ENCODE results near the gene PDZRN4. TPM values are rescaled to one million over a fixed set of nuclear protein-coding genes. Genes with fewer than 3 reads are reported as not detected.
"Not testable (repeated sequence)": the region's sequence is repeated elsewhere in the genome, so short reads cannot be mapped to it uniquely, and the experiment has no call there.

The PDZRN4 gene
- polyA plus RNA-seq, 2 of the 4 experiments (the other 2 are of a cell fraction): 0.03 TPM

- ChIA-PET CTCF (no interaction called here), POLR2A (no interaction called here)
- H3K9me3 ChIP-seq: no peaks in the 10 kb centered on the region
- no peak for DNase-seq (ENCODE audit: low read depth in 1 of 2, low spot score in 1 of 2)
- ATAC-seq: no peak
- no peak overlapping the region for H3K4me2 ChIP-seq
- no peak overlapping the region for H3K27ac ChIP-seq
- no peak for TF ChIP-seq SMC3 (IDR thresholded peaks at IDR 0.05)
- no peak for TF ChIP-seq HEYL (CRISPR knock-in tag; IDR thresholded peaks at IDR 0.05)
- TF ChIP-seq ELK1 (IDR thresholded peaks at IDR 0.05; ENCODE audit: low read depth, low read length): no peak
- no peak for TF ChIP-seq FOXS1 (CRISPR knock-in tag; IDR thresholded peaks at IDR 0.05)
- no peak for TF ChIP-seq TFCP2L1 (CRISPR knock-in tag; IDR thresholded peaks at IDR 0.05)
- no peak for TF ChIP-seq FOSL2 (IDR thresholded peaks at IDR 0.05)
- no peak for TF ChIP-seq FOSL2 (CRISPR knock-in tag; IDR thresholded peaks at IDR 0.05)
- TF ChIP-seq FOSB (CRISPR knock-in tag; IDR thresholded peaks at IDR 0.05): no peak
- TF ChIP-seq GATA3 (IDR thresholded peaks at IDR 0.05; ENCODE audit: borderline replicate concordance): no peak
- no peak for TF ChIP-seq HOXA7 (CRISPR knock-in tag; IDR thresholded peaks at IDR 0.05)
- no peak for TF ChIP-seq ZC3H11A (IDR thresholded peaks at IDR 0.05)
- no peak for TF ChIP-seq TP53 (CRISPR knock-in tag; IDR thresholded peaks at IDR 0.05)
- TF ChIP-seq E2F6 (IDR thresholded peaks at IDR 0.05; ENCODE audit: borderline replicate concordance, low read depth): no peak
- TF ChIP-seq ZFP36 (IDR thresholded peaks at IDR 0.05; ENCODE audit: borderline replicate concordance, partially characterized antibody): no peak
- 42% methylated on average over 3 of the region's 3 CpGs for WGBS (ENCODE audit: missing lambda C conversion rate)
- no peak overlapping the region for H3K4me3 ChIP-seq
- no peak for FAIRE-seq
- H3K4me1 ChIP-seq: no peaks in the 10 kb centered on the region
Observed at GRCh38 chr12:41612892-41613557, 424.9 kb downstream of the PDZRN4 start.

GRCh38 chr12:41615174-41615573 is 427.1 kb downstream of the PDZRN4 start:
- WGBS (ENCODE audit: missing lambda C conversion rate): 7% methylated on average over 3 of the region's 3 CpGs
- H3K27ac ChIP-seq; H3K4me2 ChIP-seq; DNase-seq (ENCODE audit: low read depth in 1 of 2, low spot score in 1 of 2); ATAC-seq; H3K4me1 ChIP-seq; POLR2A ChIA-PET; H3K4me3 ChIP-seq; CTCF ChIA-PET; FAIRE-seq; H3K9me3 ChIP-seq: not testable (repeated sequence)

GRCh38 chr12:41619705-41620104 is 431.6 kb downstream of the PDZRN4 start:
- POLR2A ChIA-PET: no interaction called here
- Histone ChIP-seq H3K4me3 (no peak overlapping the region), H3K27ac (no peak overlapping the region), H3K4me2 (no peak overlapping the region), H3K4me1 (no peaks in the 10 kb centered on the region), H3K9me3 (no peaks in the 10 kb centered on the region)
- no peak for ATAC-seq
- FAIRE-seq: no peak
- no peak for DNase-seq (ENCODE audit: low read depth in 1 of 2, low spot score in 1 of 2)
- TF ChIP-seq GATA3 (IDR thresholded peaks at IDR 0.05; ENCODE audit: borderline replicate concordance) (no peak), EP300 (IDR thresholded peaks at IDR 0.05) (no peak), ATOH8 (CRISPR knock-in tag; IDR thresholded peaks at IDR 0.05; ENCODE audit: low read depth) (no peak), CHD4 (IDR thresholded peaks at IDR 0.05; ENCODE audit: borderline replicate concordance) (no peak), HEYL (CRISPR knock-in tag; IDR thresholded peaks at IDR 0.05) (no peak), MYC (IDR thresholded peaks at IDR 0.05; ENCODE audit: borderline replicate concordance, low read length) (no peak), KDM5A (IDR thresholded peaks at IDR 0.05) (no peak), MAX (IDR thresholded peaks at IDR 0.05) (no peak), KDM1A (IDR thresholded peaks at IDR 0.05; ENCODE audit: low read depth) (no peak), TFCP2L1 (CRISPR knock-in tag; IDR thresholded peaks at IDR 0.05) (no peak), FOSL2 (IDR thresholded peaks at IDR 0.05) (no peak), FOSL2 (CRISPR knock-in tag; IDR thresholded peaks at IDR 0.05) (no peak)
- CTCF ChIA-PET: interaction anchor here (0.7 kb wide), 1 partner anchor 15 kb away, joined by 3 read pairs; no protein-coding TSS in a partner anchor
